HepG2 (cell line): ENCODE data around the gene CCL22. TPM values are rescaled to one million over a fixed set of nuclear protein-coding genes. Genes with fewer than 3 reads are reported as not detected.

Source experiments
- ATAC-seq: fragments of 200-7000 bp; cut with Tn5 transposase; 3 replicates; pipeline ENCODE4 v1.9.1; 2020; ENCODE audit warnings: mild to moderate bottlenecking, moderate library complexity
- BruUV-seq: library from RNA; stranded (reverse); fragments of 400-500 nt; replicated peaks from 2 replicates; lab custom pipeline; 2021; lab: Mats Ljungman, UMichigan
- CTCF ChIA-PET: fragments of 300-600 bp; formaldehyde crosslinking; extraction: SDS; loops from one replicate; lab custom pipeline; 2021; ENCODE audit warnings: low total read pairs, inconsistent platforms, low intra/inter-chr PET ratio; lab: Yijun Ruan, JAX
- POLR2A ChIA-PET: fragments of 350-600 bp; sonication (Branson Sonifier 250); formaldehyde crosslinking; loops from one replicate; lab custom pipeline; 2020; ENCODE audit warnings: antibody characterized with exemption, inconsistent platforms; lab: Yijun Ruan, JAX
- DNase-seq: peaks from one replicate; pipeline ENCODE4 v3.0.0-alpha.2; 2015; ENCODE audit warnings: low spot score
- FAIRE-seq: peaks from 3 replicates; lab custom pipeline; 2011; peaks lifted over from hg19 to GRCh38; lab: Jason Lieb, UNC
- H2AFZ ChIP-seq: one replicate; pipeline ENCODE4 v1.6.1; 2011; ENCODE audit warnings: low read length, inconsistent platforms
- H3K27ac ChIP-seq: fragments of 300-600 bp; 3 replicates; pipeline ENCODE4 v1.8.0; 2011; ENCODE audit warnings: mixed run types, mild to moderate bottlenecking, mixed read lengths, low read length, inconsistent platforms; ENCODE audit not compliant: insufficient read depth; ENCODE audit errors: extremely low read length
- H3K27me3 ChIP-seq, 2 experiments: fragments of 200-600 bp in 1 of 2; 2 replicates in 1 of 2; 3 replicates in 1 of 2; pipeline versions ENCODE4 v1.6.0 to v1.8.0; 2011; ENCODE audit warnings: low read length in 2 of 2, mild to moderate bottlenecking in 2 of 2, moderate library complexity in 2 of 2, inconsistent platforms in 1 of 2; ENCODE audit not compliant: insufficient read depth in 2 of 2, control insufficient read depth in 1 of 2
- H3K36me3 ChIP-seq, 2 experiments: fragments of 200-600 bp in 1 of 2; replicated peaks in 1 of 2; 2 replicates in 1 of 2; 3 replicates in 1 of 2; pipeline versions ENCODE4 v1.5.1 to v1.8.0; 2011; ENCODE audit warnings: low read length in 2 of 2, inconsistent platforms in 1 of 2; ENCODE audit not compliant: insufficient read depth in 2 of 2, control insufficient read depth in 1 of 2
- H3K4me1 ChIP-seq: 2 replicates; pipeline ENCODE4 v1.5.1; 2012; ENCODE audit warnings: low read length, inconsistent platforms; ENCODE audit not compliant: insufficient read depth
- H3K4me2 ChIP-seq: 2 replicates; pipeline ENCODE4 v1.6.0; 2011; ENCODE audit warnings: low read depth, low read length, inconsistent platforms
- H3K4me3 ChIP-seq, 3 experiments: fragments of 200-600 bp in 1 of 3; sonication (generic), shearing (Covaris generic) in 1 of 3; replicated peaks in 1 of 3; 2 replicates each; pipeline ENCODE4 v1.5.1; 2011 to 2016; ENCODE audit warnings: low read length in 3 of 3, inconsistent platforms in 2 of 3, low read depth in 2 of 3, mild to moderate bottlenecking in 2 of 3, control low read depth in 1 of 3, mixed read lengths in 1 of 3; ENCODE audit not compliant: insufficient read depth in 1 of 3
- H3K79me2 ChIP-seq: one replicate; pipeline ENCODE4 v1.6.1; 2011; ENCODE audit warnings: low read length, inconsistent platforms; ENCODE audit not compliant: insufficient read depth
- H3K9ac ChIP-seq: 2 replicates; pipeline ENCODE4 v1.6.0; 2011; ENCODE audit warnings: mild to moderate bottlenecking, low read depth, low read length, inconsistent platforms; ENCODE audit not compliant: insufficient read depth
- H3K9me3 ChIP-seq: 2 replicates; pipeline ENCODE4 v1.5.1; 2012; ENCODE audit warnings: mild to moderate bottlenecking, low read length
- H4K20me1 ChIP-seq: 2 replicates; pipeline ENCODE4 v1.6.0; 2011; ENCODE audit warnings: inconsistent platforms, mild to moderate bottlenecking, low read length, moderate library complexity; ENCODE audit not compliant: insufficient read depth
- DR1 ChIP-seq: sonication (generic); formaldehyde crosslinking; IDR thresholded peaks from 2 replicates; pipeline ENCODE4 v1.8.0; 2021; ENCODE audit warnings: mild to moderate bottlenecking, missing genetic modification reagents, inconsistent platforms
- HOXD1 ChIP-seq: sonication (generic); formaldehyde crosslinking; IDR thresholded peaks from 2 replicates; pipeline ENCODE4 v1.5.0; 2020; ENCODE audit warnings: missing genetic modification reagents
- KDM2A ChIP-seq: sonication (generic); formaldehyde crosslinking; IDR thresholded peaks from 2 replicates; pipeline ENCODE4 v1.4.0; 2020; ENCODE audit warnings: low read depth, missing genetic modification reagents, borderline replicate concordance
- KLF11 ChIP-seq: IDR thresholded peaks from 2 replicates; pipeline ENCODE4 v1.6.1; 2016; ENCODE audit warnings: missing compliant biosample characterization
- PRDM15 ChIP-seq: sonication (generic); formaldehyde crosslinking; IDR thresholded peaks from 2 replicates; pipeline ENCODE4 v1.4.0; 2020; ENCODE audit warnings: missing genetic modification reagents
- SRF ChIP-seq: IDR thresholded peaks from 2 replicates; pipeline ENCODE4 v1.6.1; 2011; ENCODE audit warnings: mild to moderate bottlenecking, low read depth, low read length, moderate library complexity
- ZNF292 ChIP-seq: sonication (generic); formaldehyde crosslinking; IDR thresholded peaks from 2 replicates; pipeline ENCODE4 v1.8.1; 2022; ENCODE audit warnings: mild to moderate bottlenecking, low read depth, missing genetic modification reagents, borderline replicate concordance
- ZNF629 ChIP-seq: sonication (generic); formaldehyde crosslinking; conservative IDR thresholded peaks from 2 replicates; pipeline ENCODE4 v1.5.0; 2020; ENCODE audit warnings: missing genetic modification reagents
- ZNF761 ChIP-seq: sonication (generic); formaldehyde crosslinking; conservative IDR thresholded peaks from 2 replicates; pipeline ENCODE4 v1.4.0; 2020; ENCODE audit warnings: mild to moderate bottlenecking, missing genetic modification reagents
- ZNF776 ChIP-seq: sonication (generic); formaldehyde crosslinking; IDR thresholded peaks from 2 replicates; pipeline ENCODE4 v1.4.0; 2020; ENCODE audit warnings: mild to moderate bottlenecking, missing genetic modification reagents
- WGBS: methylation state at CpG from one replicate; pipeline ENCODE4 v1.1.6; 2017; ENCODE audit warnings: low lambda C conversion rate; 5-methylcytosine and 5-hydroxymethylcytosine counted together
- in situ Hi-C: cut with HindIII; loops from 2 replicates; pipeline ENCODE4 v1.10.0; 2017; ENCODE audit warnings: low pct_unique_long_range_greater_than_20kb; ENCODE audit not compliant: extremely low pct_ligation_motif_present
- intact Hi-C: fragments of 100-400 bp; cut with micrococcal nuclease; formaldehyde crosslinking; loops from one replicate; pipeline ENCODE4 v1.10.0; 2022; ENCODE audit not compliant: unreplicated experiment
- polyA plus RNA-seq, 8 experiments: library from polyadenylated mRNA; depleted of rRNA in 3 of 8; stranded (reverse) in 7 of 8; unstranded in 1 of 8; fragments of >200 nt; fragmentation: Illumina TruSeq in 4 of 8; extraction: Trizol in 4 of 8; gene quantifications; 2 replicates each; pipeline versions ENCODE4 v1.2.1 to v1.2.3, GENCODE V29; 2011 to 2016; ENCODE audit warnings: low read depth in 4 of 8, missing spikeins in 1 of 8, mixed read lengths in 1 of 8; ENCODE audit not compliant: insufficient read depth in 1 of 8
- total RNA-seq, 5 experiments: library from RNA; depleted of rRNA; stranded (reverse); fragments of >200 nt; fragmentation: Illumina TruSeq; extraction: Trizol; gene quantifications; 2 replicates each; pipeline ENCODE4 v1.2.3, GENCODE V29; 2016; ENCODE audit warnings: low read depth in 1 of 5

Gene CCL22
- total and polyA plus RNA-seq, 2 of the 13 experiments (the other 11 are each of a cell fraction or from before 2014, with no cell fraction given) = not detected

- CTCF ChIA-PET = no interaction called here
- no peak for FAIRE-seq
- WGBS = 70% methylated on average over 3 of the region's 3 CpGs
These were observed 42.1 kb upstream of the CCL22 start for GRCh38 chr16:57316390-57317017.

GRCh38 chr16:57318240-57318970, 40.2 kb upstream of the CCL22 start:
- Histone ChIP-seq H3K27me3 (no peaks in the 10 kb centered on the region), H3K9me3 (no peaks in the 10 kb centered on the region), H4K20me1 (no peaks in the 10 kb centered on the region), H3K4me3 (no peak overlapping the region), H3K4me1 (peaks cover 9% of the 10 kb centered on the region; the same call in 1 of the 2 replicates), H3K79me2 (no peaks in the 10 kb centered on the region), H3K36me3 (no peaks in the 10 kb centered on the region), H2AFZ (no peak overlapping the region), H3K27ac (no peak overlapping the region), H3K4me2 (peak overlapping the region; percentile 41; the same call in 1 of the 2 replicates), H3K9ac (no peak overlapping the region)
- FAIRE-seq (no peak), ATAC-seq (peak; percentile 65), DNase-seq (no peak)
- in situ Hi-C loops = no loop called here
- WGBS = 24% methylated on average over 11 of the region's 13 CpGs
- BruUV-seq = no TSS peak
- POLR2A ChIA-PET = interaction anchor here (1.0 kb wide), 1 partner anchor 54 kb away, joined by 4 read pairs; the partner anchor contains the start of gene CX3CL1
- intact Hi-C loops = no loop called here
- CTCF ChIA-PET = no interaction called here
- TF ChIP-seq ZNF761 (CRISPR knock-in tag) = no peak
- TF ChIP-seq KLF11 (CRISPR knock-in tag) = no peak
- no peak for TF ChIP-seq PRDM15 (CRISPR knock-in tag)
- no peak for TF ChIP-seq KDM2A (CRISPR knock-in tag)
- TF ChIP-seq HOXD1 (CRISPR knock-in tag) = no peak
- no peak for TF ChIP-seq ZNF776 (CRISPR knock-in tag)
- no peak for TF ChIP-seq DR1
- no peak for TF ChIP-seq ZNF292 (CRISPR knock-in tag)

More at GRCh38 chr16:57316390-57317017, 42.1 kb upstream of the CCL22 start:
- peaks cover 10% of the 10 kb centered on the region for H3K4me1 ChIP-seq
- no peak overlapping the region for H3K4me2 ChIP-seq
- H2AFZ ChIP-seq = no peak overlapping the region
- DNase-seq (no peak), ATAC-seq (no peak)
- in situ Hi-C loops (no loop called here), intact Hi-C loops (no loop called here)
- H3K27ac ChIP-seq = no peak overlapping the region
- TF ChIP-seq ZNF629 (peak; percentile 72), SRF (no peak)
- BruUV-seq = no TSS peak
- no peaks in the 10 kb centered on the region for H4K20me1 ChIP-seq
- H3K9me3 ChIP-seq = no peaks in the 10 kb centered on the region
- H3K79me2 ChIP-seq = no peaks in the 10 kb centered on the region
- H3K36me3 ChIP-seq = no peaks in the 10 kb centered on the region
- peaks cover 0 to 8% of the 10 kb centered on the region in 2 experiments; a peak in 2 of 5 replicates for H3K27me3 ChIP-seq
- no peak overlapping the region for H3K9ac ChIP-seq
- H3K4me3 ChIP-seq = no peak overlapping the region
- POLR2A ChIA-PET = interaction anchor here (0.6 to 2.2 kb wide), 3 partner anchors 12 to 57 kb away, joined by 3 to 9 read pairs (median 4); partner anchors contain the start of gene CX3CL1
